Upper lobe of right lung (tissue), 1 donor: Measurements from ENCODE around the gene STOX1. TPM values are rescaled to one million over a fixed set of nuclear protein-coding genes. Genes with fewer than 3 reads are reported as not detected.

ENCODE experiments used
- ATAC-seq: fragments of 200-7000 bp; cut with Tn5 transposase; one replicate; pipeline ENCODE4 v1.9.1; 2020; ENCODE audit warnings: mild to moderate bottlenecking, moderate library complexity
- DNase-seq: peaks from one replicate; pipeline ENCODE4 v3.0.0-alpha.2; 2020
- H3K27ac ChIP-seq: fragments of 200-600 bp; one replicate; pipeline ENCODE4 v1.8.0; 2022
- H3K27me3 ChIP-seq: fragments of 200-600 bp; one replicate; pipeline ENCODE4 v1.8.0; 2022; ENCODE audit warnings: mild to moderate bottlenecking
- H3K36me3 ChIP-seq: fragments of 200-600 bp; one replicate; pipeline ENCODE4 v1.8.0; 2022
- H3K4me1 ChIP-seq: fragments of 200-600 bp; one replicate; pipeline ENCODE4 v1.8.0; 2022
- H3K4me3 ChIP-seq: fragments of 200-600 bp; one replicate; pipeline ENCODE4 v1.8.0; 2022; ENCODE audit warnings: mild to moderate bottlenecking
- H3K9me3 ChIP-seq: fragments of 200-600 bp; one replicate; pipeline ENCODE4 v1.8.0; 2022
- CTCF ChIP-seq: fragments of 200-600 bp; IDR thresholded peaks from one replicate; pipeline ENCODE4 v1.8.0; 2022; ENCODE audit warnings: antibody characterized with exemption
- intact Hi-C: fragments of 100-400 bp; cut with DNase I; formaldehyde crosslinking; loops from one replicate; pipeline ENCODE4 v1.11.0; 2022
- total RNA-seq: library from RNA; stranded (reverse); fragmentation: NEBNext Ultra II Directional; extraction: Animal tissue kit (Norgen Biotek cat#: 25700); gene quantifications from one replicate; pipeline ENCODE4 v1.2.1, GENCODE V29; 2021
- donor health status: DM: no; HTN: yes; CAD: no; lungs with severe emphysema.

The STOX1 gene
- total RNA-seq, 1 donor from 2014 or later = 0.46 TPM

GRCh38 chr10:68879628-68880027 lies 52.3 kb downstream of the STOX1 start:
- DNase-seq (no peak), ATAC-seq (no peak)
- TF ChIP-seq CTCF = no peak
- Histone ChIP-seq H3K27me3 (no peaks in the 10 kb centered on the region), H3K27ac (no peak overlapping the region), H3K4me3 (no peak overlapping the region), H3K9me3 (no peaks in the 10 kb centered on the region), H3K4me1 (no peaks in the 10 kb centered on the region), H3K36me3 (no peaks in the 10 kb centered on the region)
- intact Hi-C loops = no loop called here

GRCh38 chr10:68880181-68880580 lies 52.9 kb downstream of the STOX1 start:
- Histone ChIP-seq H3K4me1 (no peaks in the 10 kb centered on the region), H3K27ac (no peak overlapping the region), H3K27me3 (no peaks in the 10 kb centered on the region), H3K4me3 (no peak overlapping the region), H3K9me3 (no peaks in the 10 kb centered on the region), H3K36me3 (no peaks in the 10 kb centered on the region)
- TF ChIP-seq CTCF = no peak
- DNase-seq (no peak), ATAC-seq (no peak)
- intact Hi-C loops = no loop called here

- Histone ChIP-seq H3K9me3 (no peaks in the 10 kb centered on the region), H3K4me1 (peaks cover under 1% of the 10 kb centered on the region), H3K36me3 (no peaks in the 10 kb centered on the region), H3K27ac (no peak overlapping the region), H3K27me3 (no peaks in the 10 kb centered on the region), H3K4me3 (no peak overlapping the region)
- TF ChIP-seq CTCF = no peak
- intact Hi-C loops = no loop called here
- DNase-seq (no peak), ATAC-seq (no peak)
Observed at GRCh38 chr10:68895041-68895440, 67.7 kb downstream of the STOX1 start.

GRCh38 chr10:68897336-68897741 lies 70.0 kb downstream of the STOX1 start:
- no peaks in the 10 kb centered on the region for H3K27me3 ChIP-seq
- no peak for DNase-seq
- H3K4me3 ChIP-seq = no peak overlapping the region
- peak; percentile 53 for TF ChIP-seq CTCF
- no peak overlapping the region for H3K27ac ChIP-seq
- no peaks in the 10 kb centered on the region for H3K36me3 ChIP-seq
- intact Hi-C loops = no loop called here
- no peaks in the 10 kb centered on the region for H3K9me3 ChIP-seq
- ATAC-seq = no peak
- peaks cover 9% of the 10 kb centered on the region for H3K4me1 ChIP-seq

GRCh38 chr10:68899186-68899745 lies 71.9 kb downstream of the STOX1 start:
- Histone ChIP-seq H3K4me1 (peaks cover 15% of the 10 kb centered on the region), H3K9me3 (no peaks in the 10 kb centered on the region), H3K4me3 (no peak overlapping the region), H3K27me3 (no peaks in the 10 kb centered on the region), H3K27ac (no peak overlapping the region), H3K36me3 (no peaks in the 10 kb centered on the region)
- DNase-seq (no peak), ATAC-seq (no peak)
- no peak for TF ChIP-seq CTCF
- intact Hi-C loops = no loop called here
